MM.1S (cell line): ENCODE results near the gene LIPT1.

Source experiments
- EZH2 ChIP-seq: fragments of 300-600 bp; sonication (generic); optimal IDR thresholded peaks from 2 replicates; pipeline ENCODE3; 2017; ENCODE audit warnings: low read depth, mild to moderate bottlenecking, antibody characterized with exemption, low read length, mixed read lengths
- TF ChIP-seq, protein P1 (sequence below): fragments of 300-600 bp; sonication (generic); IDR thresholded peaks from 2 replicates; pipeline ENCODE4 v1.5.1; 2016; ENCODE audit warnings: antibody characterized with exemption, low read length, mixed read lengths

GRCh38 chr2:99106913-99107312 lies 47.9 kb upstream of the LIPT1 start:
- TF ChIP-seq, protein P1, sequence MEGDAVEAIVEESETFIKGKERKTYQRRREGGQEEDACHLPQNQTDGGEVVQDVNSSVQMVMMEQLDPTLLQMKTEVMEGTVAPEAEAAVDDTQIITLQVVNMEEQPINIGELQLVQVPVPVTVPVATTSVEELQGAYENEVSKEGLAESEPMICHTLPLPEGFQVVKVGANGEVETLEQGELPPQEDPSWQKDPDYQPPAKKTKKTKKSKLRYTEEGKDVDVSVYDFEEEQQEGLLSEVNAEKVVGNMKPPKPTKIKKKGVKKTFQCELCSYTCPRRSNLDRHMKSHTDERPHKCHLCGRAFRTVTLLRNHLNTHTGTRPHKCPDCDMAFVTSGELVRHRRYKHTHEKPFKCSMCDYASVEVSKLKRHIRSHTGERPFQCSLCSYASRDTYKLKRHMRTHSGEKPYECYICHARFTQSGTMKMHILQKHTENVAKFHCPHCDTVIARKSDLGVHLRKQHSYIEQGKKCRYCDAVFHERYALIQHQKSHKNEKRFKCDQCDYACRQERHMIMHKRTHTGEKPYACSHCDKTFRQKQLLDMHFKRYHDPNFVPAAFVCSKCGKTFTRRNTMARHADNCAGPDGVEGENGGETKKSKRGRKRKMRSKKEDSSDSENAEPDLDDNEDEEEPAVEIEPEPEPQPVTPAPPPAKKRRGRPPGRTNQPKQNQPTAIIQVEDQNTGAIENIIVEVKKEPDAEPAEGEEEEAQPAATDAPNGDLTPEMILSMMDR = no peak
- no peak for TF ChIP-seq EZH2
